Omental fat pad (tissue), 4 donors: ENCODE results near the gene PDE3A. TPM values are rescaled to one million over a fixed set of nuclear protein-coding genes. Genes with fewer than 3 reads are reported as not detected.
"Not testable (repeated sequence)": the region's sequence is repeated elsewhere in the genome, so short reads cannot be mapped to it uniquely, and the experiment has no call there.

Experiments used
- ATAC-seq: fragments of 150-250 bp; one replicate; pipeline ENCODE4 v1.9.1; 2016; ENCODE audit warnings: mild to moderate bottlenecking, moderate library complexity; ENCODE audit not compliant: low FRiP score
- DNase-seq: peaks from one replicate; pipeline ENCODE4 v3.0.0-alpha.2; 2019; ENCODE audit warnings: low spot score
- total RNA-seq, 4 donors: library from RNA; depleted of rRNA; stranded (reverse); fragments of >200 nt; gene quantifications; one replicate each; pipeline ENCODE4 v1.1.0, GENCODE V29; 2016
- TF ChIP-seq, protein P1 (sequence below), 3 donors: fragments of 450-650 bp; IDR thresholded peaks; one replicate each; pipeline ENCODE4 v1.5.1; 2016 to 2017; ENCODE audit warnings: antibody characterized with exemption in 3 of 3, mild to moderate bottlenecking in 3 of 3, moderate library complexity in 2 of 3

PDE3A gene
- total RNA-seq, 4 donors from 2014 or later, result 10.9 to 18.6 (median 13.7) TPM

DNA sequence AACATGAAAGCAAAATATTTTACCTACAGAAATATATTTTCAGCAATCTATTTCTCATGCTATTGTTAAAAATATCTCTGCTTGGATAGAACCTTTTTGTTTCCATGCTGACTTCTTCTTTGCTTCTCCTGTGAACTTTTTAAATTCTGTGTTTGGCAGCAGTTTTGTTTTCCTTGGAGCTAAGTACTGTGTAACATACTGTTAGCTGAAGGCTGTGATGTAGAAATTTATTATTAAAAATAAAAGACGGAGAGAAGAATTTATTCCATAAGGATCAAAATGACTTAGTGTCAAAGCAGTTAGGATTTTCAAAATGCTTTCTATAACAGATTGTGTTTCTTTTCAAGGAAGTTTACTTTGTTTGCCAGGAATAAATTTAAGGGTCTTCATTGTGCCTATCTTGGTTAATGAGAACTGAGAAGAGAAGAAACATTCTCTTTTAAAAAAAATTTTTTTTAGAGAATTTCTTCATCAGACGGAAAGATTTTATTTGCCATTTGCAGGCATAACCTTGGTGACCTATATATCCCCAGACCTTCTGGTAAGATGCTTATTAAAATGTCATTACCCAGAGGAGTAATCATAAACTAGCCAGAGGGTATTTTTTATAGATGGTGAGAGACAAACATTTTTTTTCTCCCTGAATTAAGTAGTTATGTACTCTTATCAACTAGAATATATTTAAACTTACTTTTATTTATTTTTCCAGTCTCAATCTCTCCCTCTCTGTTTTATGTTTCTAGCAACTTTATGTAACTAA is 179.7 kb downstream of the PDE3A start:
- ATAC-seq (no peak), DNase-seq (no peak)
- TF ChIP-seq, protein P1, sequence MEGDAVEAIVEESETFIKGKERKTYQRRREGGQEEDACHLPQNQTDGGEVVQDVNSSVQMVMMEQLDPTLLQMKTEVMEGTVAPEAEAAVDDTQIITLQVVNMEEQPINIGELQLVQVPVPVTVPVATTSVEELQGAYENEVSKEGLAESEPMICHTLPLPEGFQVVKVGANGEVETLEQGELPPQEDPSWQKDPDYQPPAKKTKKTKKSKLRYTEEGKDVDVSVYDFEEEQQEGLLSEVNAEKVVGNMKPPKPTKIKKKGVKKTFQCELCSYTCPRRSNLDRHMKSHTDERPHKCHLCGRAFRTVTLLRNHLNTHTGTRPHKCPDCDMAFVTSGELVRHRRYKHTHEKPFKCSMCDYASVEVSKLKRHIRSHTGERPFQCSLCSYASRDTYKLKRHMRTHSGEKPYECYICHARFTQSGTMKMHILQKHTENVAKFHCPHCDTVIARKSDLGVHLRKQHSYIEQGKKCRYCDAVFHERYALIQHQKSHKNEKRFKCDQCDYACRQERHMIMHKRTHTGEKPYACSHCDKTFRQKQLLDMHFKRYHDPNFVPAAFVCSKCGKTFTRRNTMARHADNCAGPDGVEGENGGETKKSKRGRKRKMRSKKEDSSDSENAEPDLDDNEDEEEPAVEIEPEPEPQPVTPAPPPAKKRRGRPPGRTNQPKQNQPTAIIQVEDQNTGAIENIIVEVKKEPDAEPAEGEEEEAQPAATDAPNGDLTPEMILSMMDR (IDR thresholded peaks at IDR 0.05), result no peak

DNA sequence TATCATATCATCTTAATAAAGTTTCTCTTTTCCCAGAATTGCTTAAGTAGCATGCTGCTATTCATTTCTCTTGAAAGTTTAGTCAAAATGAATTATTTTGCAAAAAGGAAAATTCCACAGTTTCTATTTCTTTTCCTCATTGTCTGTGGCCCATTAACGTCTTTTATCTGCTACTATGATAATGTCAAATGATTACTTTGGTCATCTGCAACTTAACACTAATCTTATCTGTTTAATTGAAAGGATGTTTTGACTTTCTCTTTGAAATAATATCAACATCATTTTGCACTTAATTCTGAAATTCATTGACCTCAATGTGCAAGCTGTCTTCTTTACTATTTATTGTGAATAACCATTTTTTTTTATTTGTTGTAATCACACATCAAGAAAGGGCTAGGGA is 180.3 kb downstream of the PDE3A start:
- TF ChIP-seq, protein P1 (IDR thresholded peaks at IDR 0.05), result no peak
- DNase-seq, result no peak
- ATAC-seq, result no peak

DNA sequence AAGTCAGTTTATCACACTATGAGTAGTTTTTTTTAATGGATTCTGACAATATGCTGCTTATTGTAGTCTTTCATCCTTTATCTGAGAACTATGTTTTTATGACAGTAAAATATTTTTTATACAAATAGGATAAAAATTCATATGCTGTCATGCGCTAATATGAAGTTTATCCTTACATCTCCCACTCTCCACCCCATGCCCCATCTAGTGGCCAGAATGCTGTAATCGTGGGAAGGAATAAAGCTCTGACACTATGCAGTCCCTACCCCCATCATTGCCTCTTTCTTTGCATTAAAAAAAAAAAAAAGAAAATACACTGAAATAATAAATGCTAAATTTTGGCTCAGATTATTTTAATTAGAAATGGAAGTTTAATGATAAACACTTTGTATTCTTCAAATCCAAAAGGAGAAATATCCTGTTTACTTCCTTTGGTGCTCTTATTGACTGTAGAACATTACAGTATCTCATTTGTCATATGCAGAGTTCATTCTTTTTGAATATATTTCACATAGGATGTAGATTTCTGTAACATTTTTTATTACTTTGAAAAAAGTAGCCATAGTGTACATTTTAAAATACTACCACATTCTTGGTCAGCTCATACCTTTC is 180.9 kb downstream of the PDE3A start:
- no peak for DNase-seq
- ATAC-seq, result no peak
- TF ChIP-seq, protein P1 (IDR thresholded peaks at IDR 0.05), result no peak

DNA sequence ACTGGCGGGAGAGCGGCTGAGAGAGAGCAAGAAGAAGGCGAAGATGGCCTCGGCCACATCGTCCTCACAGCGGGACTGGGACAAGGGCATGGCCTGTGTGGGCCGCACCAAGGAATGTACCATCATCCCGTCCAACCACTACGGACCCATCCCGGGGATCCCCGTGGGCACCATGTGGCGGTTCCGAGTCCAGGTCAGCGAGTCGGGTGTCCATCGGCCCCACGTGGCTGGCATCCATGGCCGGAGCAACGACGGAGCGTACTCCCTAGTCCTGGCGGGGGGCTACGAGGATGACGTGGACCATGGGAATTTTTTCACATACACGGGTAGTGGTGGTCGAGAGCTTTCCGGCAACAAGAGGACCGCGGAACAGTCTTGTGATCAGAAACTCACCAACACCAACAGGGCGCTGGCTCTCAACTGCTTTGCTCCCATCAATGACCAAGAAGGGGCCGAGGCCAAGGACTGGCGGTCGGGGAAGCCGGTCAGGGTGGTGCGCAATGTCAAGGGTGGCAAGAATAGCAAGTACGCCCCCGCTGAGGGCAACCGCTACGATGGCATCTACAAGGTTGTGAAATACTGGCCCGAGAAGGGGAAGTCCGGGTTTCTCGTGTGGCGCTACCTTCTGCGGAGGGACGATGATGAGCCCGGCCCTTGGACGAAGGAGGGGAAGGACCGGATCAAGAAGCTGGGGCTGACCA is 183.6 kb downstream of the PDE3A start:
- not testable (repeated sequence) for DNase-seq
- peak; percentile 45 for ATAC-seq

DNA sequence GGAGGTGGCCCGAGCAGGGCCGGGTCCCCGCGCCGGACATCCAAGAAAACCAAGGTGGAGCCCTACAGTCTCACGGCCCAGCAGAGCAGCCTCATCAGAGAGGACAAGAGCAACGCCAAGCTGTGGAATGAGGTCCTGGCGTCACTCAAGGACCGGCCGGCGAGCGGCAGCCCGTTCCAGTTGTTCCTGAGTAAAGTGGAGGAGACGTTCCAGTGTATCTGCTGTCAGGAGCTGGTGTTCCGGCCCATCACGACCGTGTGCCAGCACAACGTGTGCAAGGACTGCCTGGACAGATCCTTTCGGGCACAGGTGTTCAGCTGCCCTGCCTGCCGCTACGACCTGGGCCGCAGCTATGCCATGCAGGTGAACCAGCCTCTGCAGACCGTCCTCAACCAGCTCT is 184.2 kb downstream of the PDE3A start:
- not testable (repeated sequence) for DNase-seq

DNA sequence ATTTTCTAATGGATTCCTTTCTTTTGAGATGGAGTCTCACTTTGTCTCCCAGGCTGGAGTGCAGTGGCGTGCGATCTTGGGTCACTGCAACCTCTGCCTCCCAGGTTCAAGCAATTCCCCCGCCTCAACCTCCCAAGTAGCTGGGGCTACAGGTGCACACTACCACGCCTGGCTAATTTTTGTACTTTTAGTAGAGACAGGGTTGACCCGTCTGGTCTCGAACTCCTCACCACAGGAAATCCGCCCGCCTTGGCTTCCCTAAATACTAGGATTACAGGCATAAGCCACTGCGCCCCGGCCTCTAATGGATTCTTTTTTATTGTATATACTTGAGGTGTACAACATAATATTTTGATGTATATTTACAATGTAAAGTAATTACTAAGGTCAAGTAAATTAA is 186.7 kb downstream of the PDE3A start:
- TF ChIP-seq, protein P1 (IDR thresholded peaks at IDR 0.05), result no peak
- ATAC-seq (no peak), DNase-seq (no peak)

More for the DNA sequence above, 184.2 kb downstream of the PDE3A start:
- ATAC-seq, result not testable (repeated sequence)

DNA sequence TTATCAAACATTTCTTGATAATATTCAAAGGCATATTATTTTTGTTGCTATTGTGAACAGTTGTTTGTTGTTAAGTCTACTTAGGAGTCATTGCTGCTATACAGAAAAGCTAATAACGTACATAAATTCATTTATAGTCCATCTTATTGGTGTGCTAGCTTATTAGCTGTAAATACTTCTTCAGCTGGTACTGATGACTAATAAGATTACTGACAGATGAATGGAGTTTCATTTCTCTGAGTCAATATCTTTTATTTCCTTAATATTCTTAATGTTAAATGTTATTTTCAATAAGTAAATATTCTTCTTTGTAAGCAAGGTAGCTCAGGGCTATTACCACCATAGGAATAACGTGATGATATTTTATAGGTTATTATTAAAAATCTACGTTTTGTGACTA is 187.4 kb downstream of the PDE3A start:
- ATAC-seq (no peak), DNase-seq (no peak)
- TF ChIP-seq, protein P1 (IDR thresholded peaks at IDR 0.05), result no peak

DNA sequence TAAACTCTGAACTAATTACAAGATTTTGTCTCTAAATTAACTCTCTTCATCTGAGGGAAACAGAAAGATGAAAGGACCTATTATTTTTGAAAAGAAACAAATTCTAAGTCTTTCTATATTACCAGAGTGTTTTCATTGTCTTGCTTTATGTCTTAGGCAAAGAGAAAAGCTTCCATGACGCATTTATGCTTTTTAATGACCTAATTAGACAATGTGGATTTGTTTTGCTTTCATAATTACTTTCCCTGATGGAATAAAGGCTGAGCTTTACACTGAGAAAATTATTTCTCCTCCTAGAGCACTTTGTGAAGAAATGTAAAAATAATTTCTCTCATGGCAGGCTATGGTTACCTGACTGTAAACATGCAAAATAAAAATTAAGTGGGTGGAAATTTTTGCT is 188.8 kb downstream of the PDE3A start:
- no peak for ATAC-seq

More for the DNA sequence above, 188.8 kb downstream of the PDE3A start:
- DNase-seq, result no peak
- TF ChIP-seq, protein P1 (IDR thresholded peaks at IDR 0.05), result no peak
